NCI-H82 treated with DMSO at 0.1 percent for 48 hours (cell line): ENCODE results near the gene STXBP1.

Source experiments
- DNase-seq: peaks from one replicate; lab custom pipeline; 2025; ENCODE audit not compliant: unreplicated experiment; lab: John Stamatoyannopoulos, UW

STXBP1 gene

DNA sequence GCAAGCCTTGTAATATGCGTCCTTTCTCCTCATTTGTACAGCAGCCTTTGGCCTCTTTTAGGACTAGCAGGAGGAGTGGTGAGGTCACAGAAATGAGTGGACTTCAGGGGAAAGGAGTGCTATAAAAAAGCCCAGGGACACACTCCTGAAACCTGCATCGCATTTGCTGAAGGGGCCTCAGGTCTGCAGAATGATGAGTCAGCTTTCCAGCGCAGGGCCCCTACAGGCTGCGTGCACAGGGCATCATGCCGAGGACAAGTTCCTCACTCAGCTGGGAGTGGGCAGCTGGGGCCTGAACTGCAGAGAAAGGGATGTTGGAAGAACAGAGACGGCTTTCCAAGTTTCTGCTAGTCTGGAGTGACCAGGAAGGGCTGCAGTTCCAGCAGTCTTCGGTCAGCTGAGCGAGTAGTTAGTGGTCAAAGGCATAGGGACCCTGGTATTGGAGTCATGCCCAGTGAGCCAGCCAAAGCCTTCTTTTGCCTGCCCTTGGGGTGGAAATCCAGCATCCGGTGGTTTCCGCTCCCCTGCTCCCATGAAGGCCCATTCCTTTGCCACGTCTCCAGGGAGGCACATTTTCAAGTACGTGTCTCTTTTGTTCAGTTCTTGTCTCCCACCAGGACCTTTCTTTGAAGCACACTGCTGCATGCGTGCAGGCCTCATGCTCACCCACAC is 77.4 kb downstream of the STXBP1 start:
- DNase-seq = no peak

- no peak for DNase-seq
Measured at GRCh38 chr9:127690735-127691134, 78.7 kb downstream of the STXBP1 start.

DNA sequence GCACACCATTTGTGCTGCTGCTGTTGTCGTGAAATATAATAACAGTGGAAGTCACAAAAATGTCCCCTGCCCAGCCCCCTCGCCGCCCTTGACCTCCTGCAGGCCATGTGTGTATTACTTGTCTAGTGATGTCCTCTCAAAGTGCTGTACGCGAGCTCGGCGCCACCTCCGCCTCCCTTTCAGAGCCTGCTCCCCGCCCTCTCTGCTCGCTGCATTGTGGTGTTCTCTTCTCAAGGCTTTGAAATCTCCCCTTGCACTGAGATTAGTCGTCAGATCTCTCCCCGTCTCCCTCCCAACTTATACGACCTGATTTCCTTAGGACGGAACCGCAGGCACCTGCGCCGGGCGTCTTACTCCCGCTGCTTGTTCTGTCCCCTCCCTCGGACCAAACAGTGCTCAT is 80.0 kb downstream of the STXBP1 start:
- DNase-seq = no peak

- no peak for DNase-seq
Measured at GRCh38 chr9:127693143-127693542, 81.1 kb downstream of the STXBP1 start.

DNA sequence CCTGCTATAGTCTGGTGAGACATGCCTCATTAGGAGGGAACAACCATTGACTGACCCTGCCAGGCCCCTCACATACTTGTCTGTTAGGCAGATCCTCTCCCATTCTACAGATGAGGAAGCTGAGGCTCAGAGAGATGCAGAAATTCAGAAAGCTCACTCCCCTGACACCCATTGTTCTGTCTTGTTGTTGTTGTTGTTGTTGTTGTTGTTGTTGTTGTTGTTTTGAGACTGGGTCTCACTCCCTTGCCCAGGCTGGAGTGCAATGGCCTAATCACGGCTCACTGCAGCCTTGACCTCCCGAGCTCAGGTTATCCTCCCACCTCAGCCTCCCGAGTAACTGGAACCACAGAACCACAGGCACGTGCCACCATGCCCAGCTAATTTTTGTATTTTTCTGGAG is 81.6 kb downstream of the STXBP1 start:
- no peak for DNase-seq

DNA sequence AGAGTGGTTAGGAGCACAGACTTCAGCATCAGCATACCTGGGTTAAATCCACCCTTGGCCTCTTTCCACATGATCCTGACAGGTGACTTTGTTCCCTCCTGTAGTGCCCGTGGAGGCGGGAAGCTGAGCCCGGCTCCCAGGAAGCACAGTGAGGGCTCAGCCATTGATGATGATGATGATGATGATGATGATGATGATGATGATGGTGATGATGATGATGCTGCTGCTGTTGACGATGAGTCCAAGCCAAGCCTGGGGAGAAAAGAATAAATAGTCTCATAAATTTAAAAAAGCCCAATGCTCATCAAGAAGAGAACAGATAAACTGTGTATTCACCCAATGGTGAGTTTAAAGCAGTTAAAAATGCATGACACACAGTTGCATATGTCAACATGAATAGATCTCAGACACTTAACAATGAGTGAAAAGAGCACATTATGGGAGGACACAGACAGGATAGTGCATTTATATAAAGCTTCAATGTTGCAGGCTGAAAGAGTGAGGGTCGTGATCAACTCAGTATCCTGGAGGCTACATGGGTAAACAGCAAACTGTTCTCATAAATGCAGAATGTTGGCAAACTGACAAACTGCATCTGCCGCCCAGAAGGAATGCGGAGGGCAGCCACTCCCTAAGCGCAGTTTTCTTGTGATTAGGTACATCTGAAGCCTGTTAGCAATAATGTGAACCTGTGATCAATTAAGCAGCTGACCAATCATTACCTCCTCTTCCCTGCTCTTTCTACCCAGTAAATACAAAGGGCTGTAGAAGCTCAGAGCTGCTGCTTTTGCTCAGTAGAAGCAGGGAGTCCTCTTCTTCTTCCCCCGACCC is 83.0 kb downstream of the STXBP1 start:
- no peak for DNase-seq

- DNase-seq = no peak
Measured at GRCh38 chr9:127697575-127697974, 85.5 kb downstream of the STXBP1 start.

- no peak for DNase-seq
Measured at GRCh38 chr9:127698386-127698785, 86.3 kb downstream of the STXBP1 start.

GRCh38 chr9:127698985-127699670 is 87.1 kb downstream of the STXBP1 start:
- no peak for DNase-seq

DNA sequence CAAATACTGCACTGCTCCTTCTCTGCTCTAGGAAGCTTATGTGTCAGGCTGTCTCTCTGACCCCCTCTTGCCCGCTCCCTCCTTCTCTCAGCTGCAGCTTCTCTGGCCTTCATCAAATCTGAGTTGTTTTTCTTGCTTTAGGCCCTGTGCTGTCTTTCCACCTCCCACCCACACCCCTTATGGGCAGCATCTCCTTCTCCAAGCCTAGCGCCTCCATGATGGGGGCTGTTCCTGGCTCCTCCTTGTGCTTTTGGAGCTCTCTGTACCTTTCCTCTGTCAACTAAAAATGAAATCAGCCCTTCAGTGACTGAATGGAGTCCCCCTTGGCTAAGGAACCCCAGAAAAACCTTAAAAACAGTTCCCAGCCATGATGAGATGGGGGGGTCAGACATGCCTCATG is 88.1 kb downstream of the STXBP1 start:
- no peak for DNase-seq

DNA sequence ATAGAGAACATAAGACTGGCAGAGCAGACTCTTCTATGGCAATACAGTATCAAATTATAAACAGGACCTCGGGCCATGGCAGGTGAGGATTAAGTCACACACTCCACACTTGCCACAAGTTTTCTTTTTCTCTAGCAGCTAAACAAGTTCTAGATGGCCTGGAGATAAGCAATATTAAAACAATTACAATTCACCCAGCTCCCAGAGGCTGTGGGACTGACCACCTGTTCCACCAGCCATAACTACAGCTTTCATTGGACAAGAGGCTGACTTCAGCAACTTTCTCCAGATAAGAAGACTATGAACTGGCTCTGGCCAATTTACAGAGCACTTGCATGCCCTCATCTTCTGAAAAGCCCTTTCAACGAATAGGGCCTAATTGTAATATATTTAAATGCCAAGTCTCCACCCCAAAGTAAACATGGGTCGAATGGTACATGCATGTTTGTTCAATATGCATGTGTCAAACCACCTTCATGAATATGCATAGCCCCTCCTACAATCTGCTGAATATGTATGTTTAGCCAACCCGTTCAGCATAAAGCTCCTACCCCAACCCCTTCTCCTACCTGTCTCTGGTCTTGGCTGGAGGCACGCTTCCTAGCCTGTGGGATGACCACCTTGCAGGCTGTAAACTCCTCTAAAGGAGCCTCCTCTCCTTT is 88.6 kb downstream of the STXBP1 start:
- DNase-seq = no peak

- DNase-seq = no peak
Measured at GRCh38 chr9:127703289-127703946, 91.3 kb downstream of the STXBP1 start.

DNA sequence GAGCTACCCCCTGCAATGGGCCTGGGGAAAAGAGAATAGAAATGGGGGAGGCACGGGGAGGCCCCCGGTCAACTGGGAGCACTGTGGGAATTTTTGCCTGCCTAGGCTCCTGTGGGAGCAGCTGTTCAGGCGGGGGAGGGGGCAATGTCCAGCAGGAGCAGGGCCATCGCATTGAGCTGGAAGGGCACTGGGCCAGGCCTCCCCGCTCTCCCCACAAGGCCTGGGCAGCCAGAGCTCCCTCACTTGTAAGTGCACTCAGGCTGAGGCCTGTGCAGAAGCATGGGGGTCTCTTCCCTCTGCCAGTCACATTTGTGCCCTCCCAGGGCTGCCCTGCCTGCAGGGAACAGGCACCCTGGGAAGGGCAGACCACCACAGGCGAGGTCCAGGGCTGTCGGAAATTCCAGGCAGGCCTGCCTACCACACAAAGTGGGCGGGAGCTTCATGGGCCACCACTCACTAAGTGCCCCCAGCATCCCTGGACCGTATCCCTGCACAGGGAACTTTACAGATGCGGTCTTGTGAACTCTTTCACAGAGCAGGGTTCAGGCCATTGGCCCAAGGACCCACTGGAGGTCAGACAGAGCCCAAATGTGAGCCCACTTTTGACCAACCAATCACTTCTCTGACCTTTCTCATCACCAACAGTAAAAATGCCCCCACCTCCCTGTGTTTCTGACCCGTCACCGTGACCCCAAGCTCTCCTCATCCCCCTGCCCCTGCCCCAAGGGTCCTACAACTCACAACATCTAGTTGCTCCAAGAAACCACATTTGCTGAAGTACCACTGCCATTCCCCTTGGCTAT is 93.7 kb downstream of the STXBP1 start:
- DNase-seq = no peak

- no peak for DNase-seq
Measured at GRCh38 chr9:127706836-127707241, 94.8 kb downstream of the STXBP1 start, which contains the start of gene CFAP157. Gene CFAP157, plus strand, starts transcription at chr9:127706988. Its CDS starts 44 bp downstream, at chr9:127707032.

GRCh38 chr9:127707766-127708165 is 95.7 kb downstream of the STXBP1 start:
- DNase-seq = no peak

DNA sequence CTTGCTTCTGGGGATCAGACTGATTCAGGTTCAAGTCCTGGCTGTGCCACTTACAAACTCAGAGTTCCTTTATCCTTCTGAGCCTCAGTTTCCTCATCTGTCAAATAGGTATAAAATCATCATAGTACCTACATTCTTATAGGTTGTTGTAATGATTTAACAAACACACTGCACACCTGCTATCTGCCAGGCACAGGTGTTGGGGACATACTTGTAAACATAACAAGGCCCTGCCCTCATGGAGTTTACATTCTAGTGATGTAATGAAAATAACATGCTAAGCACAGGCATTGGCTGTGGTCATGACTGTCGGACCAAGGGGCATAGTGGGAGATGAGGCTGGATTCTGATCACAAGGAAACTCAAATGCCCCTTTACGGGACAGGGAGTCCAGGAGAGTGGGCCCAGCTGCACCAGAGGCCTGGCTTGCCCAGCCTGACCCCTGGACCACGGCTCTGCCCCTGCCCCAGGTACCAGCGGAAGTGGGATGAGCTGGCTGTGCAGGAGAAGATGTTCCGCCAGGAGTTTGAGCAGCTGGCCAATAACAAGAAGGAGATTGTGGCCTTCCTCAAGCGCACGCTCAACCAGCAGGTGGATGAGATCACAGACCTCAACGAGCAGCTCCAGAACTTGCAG is 97.0 kb downstream of the STXBP1 start:
- no peak for DNase-seq

- DNase-seq = no peak
Measured at GRCh38 chr9:127710204-127710783, 98.2 kb downstream of the STXBP1 start.

- DNase-seq = no peak
Measured at GRCh38 chr9:127711226-127711701, 99.2 kb downstream of the STXBP1 start.

- DNase-seq = no peak
Measured at GRCh38 chr9:127711831-127712274, 99.8 kb downstream of the STXBP1 start.
